ENCODE results near the gene FBF1. TPM values are rescaled to one million over a fixed set of nuclear protein-coding genes. Genes with fewer than 3 reads are reported as not detected.

FBF1 gene
- total RNA-seq, 2 donors from 2014 or later: 25.9 to 39.1 TPM

- H3K27me3 Mint-ChIP-seq (ENCODE audit: insufficient read depth): no peaks in the 10 kb centered on the region
- no peaks in the 10 kb centered on the region for H3K4me1 ChIP-seq (ENCODE audit: control insufficient read depth, insufficient read depth, low read length)
- no peak overlapping the region for H3K9ac ChIP-seq (ENCODE audit: extremely low read depth, low read length, poor library complexity, severe bottlenecking)
- peaks cover 8% of the 10 kb centered on the region for H3K4me1 Mint-ChIP-seq
- no peak overlapping the region for H3K4me3 Mint-ChIP-seq
- no peak for DNase-seq
- no peaks in the 10 kb centered on the region for H3K9me3 Mint-ChIP-seq
- H3K9me3 ChIP-seq (ENCODE audit: control insufficient read depth, low read length): no peaks in the 10 kb centered on the region
- TF ChIP-seq CTCF (conservative IDR thresholded peaks at IDR 0.05): no peak
- no peaks in the 10 kb centered on the region for H3K27me3 ChIP-seq (ENCODE audit: control insufficient read depth, insufficient read depth, low read length, poor library complexity, severe bottlenecking)
- peaks cover 2% of the 10 kb centered on the region for H3K36me3 ChIP-seq (ENCODE audit: control insufficient read depth, insufficient read depth, low read length)
- H3K36me3 Mint-ChIP-seq (ENCODE audit: low read depth): peaks cover 6% of the 10 kb centered on the region
- H3K27ac ChIP-seq (ENCODE audit: low read depth, low read length): no peak overlapping the region
- 93 to 95% methylated on average over 12 to 13 of the region's 13 CpGs for WGBS, 2 experiments (ENCODE audit: insufficient coverage in 1 of 2, insufficient read length in 1 of 2)
- H3K4me3 ChIP-seq (ENCODE audit: low read length): no peak overlapping the region
- H3K27ac Mint-ChIP-seq: no peak overlapping the region
Measured at GRCh38 chr17:75937652-75938051, 3.2 kb downstream of the FBF1 start.

GRCh38 chr17:75933808-75934207, 7.0 kb downstream of the FBF1 start:
- Mint-ChIP-seq H3K9me3 (no peaks in the 10 kb centered on the region), H3K4me1 (no peaks in the 10 kb centered on the region), H3K4me3 (no peak overlapping the region), H3K27me3 (ENCODE audit: insufficient read depth) (no peaks in the 10 kb centered on the region), H3K27ac (no peak overlapping the region), H3K36me3 (ENCODE audit: low read depth) (peaks cover 16% of the 10 kb centered on the region)
- Histone ChIP-seq H3K9ac (ENCODE audit: extremely low read depth, low read length, poor library complexity, severe bottlenecking) (no peak overlapping the region), H3K27ac (ENCODE audit: low read depth, low read length) (no peak overlapping the region), H3K36me3 (ENCODE audit: control insufficient read depth, insufficient read depth, low read length) (no peaks in the 10 kb centered on the region), H3K27me3 (ENCODE audit: control insufficient read depth, insufficient read depth, low read length, poor library complexity, severe bottlenecking) (no peaks in the 10 kb centered on the region), H3K4me3 (ENCODE audit: low read length) (no peak overlapping the region), H3K4me1 (ENCODE audit: control insufficient read depth, insufficient read depth, low read length) (no peaks in the 10 kb centered on the region), H3K9me3 (ENCODE audit: control insufficient read depth, low read length) (no peaks in the 10 kb centered on the region)
- no peak for TF ChIP-seq CTCF (conservative IDR thresholded peaks at IDR 0.05)
- 94% methylated on average over 4 of the region's 4 CpGs for WGBS, 2 experiments (ENCODE audit: insufficient coverage in 1 of 2, insufficient read length in 1 of 2)
- DNase-seq: no peak

DNA sequence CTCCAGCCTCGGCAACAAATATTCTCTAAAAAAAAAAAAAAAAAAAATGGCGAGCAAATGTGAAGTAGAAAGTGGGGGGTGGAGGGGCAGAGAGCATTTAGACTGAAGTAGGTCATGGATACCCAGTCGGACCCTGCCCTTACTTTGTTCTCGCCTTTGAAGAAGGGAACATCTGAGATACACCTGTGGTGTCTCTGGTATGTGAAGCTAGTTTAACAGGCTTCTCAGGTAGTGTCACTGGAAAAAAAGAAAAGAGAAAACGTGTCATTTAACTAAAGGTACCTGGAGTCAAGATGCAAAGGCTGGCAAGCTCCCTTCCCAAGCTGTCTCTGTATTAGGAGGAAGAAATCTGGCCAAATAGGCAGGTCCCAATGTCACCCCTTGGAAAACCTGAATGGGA, 8.0 kb downstream of the FBF1 start:
- Mint-ChIP-seq H3K27me3 (ENCODE audit: insufficient read depth) (no peaks in the 10 kb centered on the region), H3K4me1 (no peaks in the 10 kb centered on the region), H3K9me3 (no peaks in the 10 kb centered on the region), H3K4me3 (no peak overlapping the region), H3K36me3 (ENCODE audit: low read depth) (peaks cover 19% of the 10 kb centered on the region), H3K27ac (no peak overlapping the region)
- H3K9me3 ChIP-seq (ENCODE audit: control insufficient read depth, low read length): no peaks in the 10 kb centered on the region
- TF ChIP-seq CTCF (conservative IDR thresholded peaks at IDR 0.05): no peak
- H3K36me3 ChIP-seq (ENCODE audit: control insufficient read depth, insufficient read depth, low read length): peaks cover 2% of the 10 kb centered on the region
- no peak overlapping the region for H3K27ac ChIP-seq (ENCODE audit: low read depth, low read length)
- no peak overlapping the region for H3K9ac ChIP-seq (ENCODE audit: extremely low read depth, low read length, poor library complexity, severe bottlenecking)
- H3K4me1 ChIP-seq (ENCODE audit: control insufficient read depth, insufficient read depth, low read length): no peaks in the 10 kb centered on the region
- no peak overlapping the region for H3K4me3 ChIP-seq (ENCODE audit: low read length)
- H3K27me3 ChIP-seq (ENCODE audit: control insufficient read depth, insufficient read depth, low read length, poor library complexity, severe bottlenecking): no peaks in the 10 kb centered on the region
- DNase-seq: no peak
- WGBS, 2 experiments (ENCODE audit: insufficient coverage in 1 of 2, insufficient read length in 1 of 2): 91 to 94% methylated on average over 3 to 5 of the region's 5 CpGs

Data from endodermal cell (in vitro differentiated cells).